GM12878 (cell line): Measurements from ENCODE around the gene CXXC4. TPM values are rescaled to one million over a fixed set of nuclear protein-coding genes. Genes with fewer than 3 reads are reported as not detected.

Source experiments
- ATF2 ChIP-seq: IDR thresholded peaks from 2 replicates; pipeline ENCODE4 v1.6.1; 2012; ENCODE audit warnings: low read length, inconsistent platforms
- BHLHE40 ChIP-seq, 2 experiments: fragments of 450-650 bp in 1 of 2; IDR thresholded peaks; 2 replicates each; pipeline ENCODE4 v1.6.1; 2011 to 2017; ENCODE audit warnings: low read depth in 2 of 2, borderline replicate concordance in 1 of 2, improper control_type of control experiment in 1 of 2, low read length in 1 of 2, mild to moderate bottlenecking in 1 of 2
- CHD4 ChIP-seq: fragments of 200-600 bp; sonication (generic); IDR thresholded peaks from 2 replicates; pipeline ENCODE4 v1.6.1; 2016; ENCODE audit warnings: mild to moderate bottlenecking
- GATAD2B ChIP-seq: fragments of 450-650 bp; conservative IDR thresholded peaks from 2 replicates; pipeline ENCODE4 v1.6.1; 2017; ENCODE audit warnings: low read depth, mild to moderate bottlenecking, moderate library complexity
- HCFC1 ChIP-seq: fragments of 150-350 bp; IDR thresholded peaks from 2 replicates; pipeline ENCODE4 v1.6.1; 2014; ENCODE audit warnings: low read length
- KAT2A ChIP-seq: conservative IDR thresholded peaks from 2 replicates; pipeline ENCODE4 v1.6.1; 2011; ENCODE audit warnings: low read depth, low read length; ENCODE audit not compliant: control insufficient read depth
- MEF2A ChIP-seq: IDR thresholded peaks from 2 replicates; pipeline ENCODE4 v1.6.1; 2011; ENCODE audit warnings: low read depth, mild to moderate bottlenecking, low read length, moderate library complexity; ENCODE audit not compliant: insufficient read depth
- MEF2B ChIP-seq: fragments of 450-650 bp; IDR thresholded peaks from 2 replicates; pipeline ENCODE4 v1.6.1; 2018; ENCODE audit warnings: mild to moderate bottlenecking, moderate library complexity; ENCODE audit not compliant: partially characterized antibody, poor library complexity, severe bottlenecking
- NFYB ChIP-seq: IDR thresholded peaks from 2 replicates; pipeline ENCODE4 v1.6.1; 2011; ENCODE audit warnings: low read depth, mild to moderate bottlenecking, low read length, improper control_type of control experiment, moderate library complexity; ENCODE audit not compliant: insufficient read depth
- NR2C1 ChIP-seq: fragments of 450-650 bp; IDR thresholded peaks from 2 replicates; pipeline ENCODE4 v1.6.1; 2017; ENCODE audit warnings: antibody characterized with exemption, mild to moderate bottlenecking, moderate library complexity
- SPI1 ChIP-seq: IDR thresholded peaks from 2 replicates; pipeline ENCODE4 v1.6.1; 2011; ENCODE audit warnings: low read depth, mild to moderate bottlenecking, low read length, moderate library complexity, borderline replicate concordance; ENCODE audit not compliant: insufficient read depth
- USF2 ChIP-seq: IDR thresholded peaks from 2 replicates; pipeline ENCODE4 v1.6.1; 2011; ENCODE audit warnings: low read depth, low read length, improper control_type of control experiment, borderline replicate concordance
- polyA plus RNA-seq, 11 experiments: library from polyadenylated mRNA; depleted of rRNA in 4 of 11; unstranded in 6 of 11; stranded (reverse) in 5 of 11; fragments of >200 nt; fragmentation: Nextera tagmentation in 4 of 11; fragmentation: Illumina TruSeq in 1 of 11; extraction: Ambion mirVana in 4 of 11; extraction: Trizol in 1 of 11; gene quantifications; 1 replicate in 1 of 11; 2 replicates in 10 of 11; pipeline versions ENCODE4 v1.2.1 to v1.2.3, GENCODE V29; 2011 to 2016; ENCODE audit warnings: inconsistent platforms in 2 of 11, missing spikeins in 2 of 11, low read depth in 1 of 11
- total RNA-seq, 4 experiments: library from RNA; depleted of rRNA in 3 of 4; stranded (reverse); fragments of >200 nt in 3 of 4; fragmentation: Illumina TruSeq in 1 of 4; extraction: Trizol in 1 of 4; gene quantifications; 2 replicates each; pipeline versions ENCODE4 v1.2.1 to v1.2.3, GENCODE V29; 2013 to 2021
- TF ChIP-seq, protein P1 (sequence below): fragments of 450-650 bp; IDR thresholded peaks from 2 replicates; pipeline ENCODE4 v1.6.1; 2017; ENCODE audit warnings: mild to moderate bottlenecking, low read depth, inconsistent platforms; ENCODE audit not compliant: poor library complexity, severe bottlenecking
- TF ChIP-seq, protein P2 (sequence below): IDR thresholded peaks from 2 replicates; pipeline ENCODE4 v1.6.1; 2012; ENCODE audit warnings: mild to moderate bottlenecking, low read depth, low read length
- TF ChIP-seq, protein P3 (sequence below): fragments of 450-650 bp; IDR thresholded peaks from 2 replicates; pipeline ENCODE4 v1.6.1; 2016; ENCODE audit warnings: mild to moderate bottlenecking

Gene CXXC4
- total and polyA plus RNA-seq, 10 of the 15 experiments (the other 5 are each of a cell fraction or from before 2014, with no cell fraction given), result 4.2 to 17.0 (median 7.8) TPM

- TF ChIP-seq MEF2B, result no peak
- TF ChIP-seq KAT2A, result no peak
- TF ChIP-seq SPI1, result no peak
- TF ChIP-seq ATF2, result no peak
- TF ChIP-seq, protein P1, sequence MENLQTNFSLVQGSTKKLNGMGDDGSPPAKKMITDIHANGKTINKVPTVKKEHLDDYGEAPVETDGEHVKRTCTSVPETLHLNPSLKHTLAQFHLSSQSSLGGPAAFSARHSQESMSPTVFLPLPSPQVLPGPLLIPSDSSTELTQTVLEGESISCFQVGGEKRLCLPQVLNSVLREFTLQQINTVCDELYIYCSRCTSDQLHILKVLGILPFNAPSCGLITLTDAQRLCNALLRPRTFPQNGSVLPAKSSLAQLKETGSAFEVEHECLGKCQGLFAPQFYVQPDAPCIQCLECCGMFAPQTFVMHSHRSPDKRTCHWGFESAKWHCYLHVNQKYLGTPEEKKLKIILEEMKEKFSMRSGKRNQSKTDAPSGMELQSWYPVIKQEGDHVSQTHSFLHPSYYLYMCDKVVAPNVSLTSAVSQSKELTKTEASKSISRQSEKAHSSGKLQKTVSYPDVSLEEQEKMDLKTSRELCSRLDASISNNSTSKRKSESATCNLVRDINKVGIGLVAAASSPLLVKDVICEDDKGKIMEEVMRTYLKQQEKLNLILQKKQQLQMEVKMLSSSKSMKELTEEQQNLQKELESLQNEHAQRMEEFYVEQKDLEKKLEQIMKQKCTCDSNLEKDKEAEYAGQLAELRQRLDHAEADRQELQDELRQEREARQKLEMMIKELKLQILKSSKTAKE, result no peak
- TF ChIP-seq HCFC1, result no peak
- TF ChIP-seq BHLHE40 (IDR thresholded peaks at IDR 0.05; ENCODE audit: borderline replicate concordance in 1 of 2, low read depth in 2 of 2, low read length in 1 of 2), result no peak
- no peak for TF ChIP-seq CHD4
- no peak for TF ChIP-seq GATAD2B
- TF ChIP-seq, protein P2, sequence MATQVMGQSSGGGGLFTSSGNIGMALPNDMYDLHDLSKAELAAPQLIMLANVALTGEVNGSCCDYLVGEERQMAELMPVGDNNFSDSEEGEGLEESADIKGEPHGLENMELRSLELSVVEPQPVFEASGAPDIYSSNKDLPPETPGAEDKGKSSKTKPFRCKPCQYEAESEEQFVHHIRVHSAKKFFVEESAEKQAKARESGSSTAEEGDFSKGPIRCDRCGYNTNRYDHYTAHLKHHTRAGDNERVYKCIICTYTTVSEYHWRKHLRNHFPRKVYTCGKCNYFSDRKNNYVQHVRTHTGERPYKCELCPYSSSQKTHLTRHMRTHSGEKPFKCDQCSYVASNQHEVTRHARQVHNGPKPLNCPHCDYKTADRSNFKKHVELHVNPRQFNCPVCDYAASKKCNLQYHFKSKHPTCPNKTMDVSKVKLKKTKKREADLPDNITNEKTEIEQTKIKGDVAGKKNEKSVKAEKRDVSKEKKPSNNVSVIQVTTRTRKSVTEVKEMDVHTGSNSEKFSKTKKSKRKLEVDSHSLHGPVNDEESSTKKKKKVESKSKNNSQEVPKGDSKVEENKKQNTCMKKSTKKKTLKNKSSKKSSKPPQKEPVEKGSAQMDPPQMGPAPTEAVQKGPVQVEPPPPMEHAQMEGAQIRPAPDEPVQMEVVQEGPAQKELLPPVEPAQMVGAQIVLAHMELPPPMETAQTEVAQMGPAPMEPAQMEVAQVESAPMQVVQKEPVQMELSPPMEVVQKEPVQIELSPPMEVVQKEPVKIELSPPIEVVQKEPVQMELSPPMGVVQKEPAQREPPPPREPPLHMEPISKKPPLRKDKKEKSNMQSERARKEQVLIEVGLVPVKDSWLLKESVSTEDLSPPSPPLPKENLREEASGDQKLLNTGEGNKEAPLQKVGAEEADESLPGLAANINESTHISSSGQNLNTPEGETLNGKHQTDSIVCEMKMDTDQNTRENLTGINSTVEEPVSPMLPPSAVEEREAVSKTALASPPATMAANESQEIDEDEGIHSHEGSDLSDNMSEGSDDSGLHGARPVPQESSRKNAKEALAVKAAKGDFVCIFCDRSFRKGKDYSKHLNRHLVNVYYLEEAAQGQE, result no peak
- no peak for TF ChIP-seq USF2
- no peak for TF ChIP-seq NR2C1
- no peak for TF ChIP-seq NFYB
- TF ChIP-seq MEF2A, result no peak
- TF ChIP-seq, protein P3, sequence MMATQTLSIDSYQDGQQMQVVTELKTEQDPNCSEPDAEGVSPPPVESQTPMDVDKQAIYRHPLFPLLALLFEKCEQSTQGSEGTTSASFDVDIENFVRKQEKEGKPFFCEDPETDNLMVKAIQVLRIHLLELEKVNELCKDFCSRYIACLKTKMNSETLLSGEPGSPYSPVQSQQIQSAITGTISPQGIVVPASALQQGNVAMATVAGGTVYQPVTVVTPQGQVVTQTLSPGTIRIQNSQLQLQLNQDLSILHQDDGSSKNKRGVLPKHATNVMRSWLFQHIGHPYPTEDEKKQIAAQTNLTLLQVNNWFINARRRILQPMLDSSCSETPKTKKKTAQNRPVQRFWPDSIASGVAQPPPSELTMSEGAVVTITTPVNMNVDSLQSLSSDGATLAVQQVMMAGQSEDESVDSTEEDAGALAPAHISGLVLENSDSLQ, result peak; percentile 44
Measured at GRCh38 chr4:104486716-104487504, 7.8 kb downstream of the CXXC4 start (continued).
